GM21723 (cell line): ENCODE measurements around the gene GRM8.
A peak's percentile ranks its signal among the peaks of the same experiment; 100 is the strongest.
"Not testable (repeated sequence)": the region's sequence is repeated elsewhere in the genome, so short reads cannot be mapped to it uniquely, and the experiment has no call there.

Source experiments
- ATAC-seq: cut with Tn5 transposase; IDR thresholded peaks from one replicate; pipeline ENCODE4 v1.9.1; 2021; ENCODE audit warnings: mild to moderate bottlenecking, moderate library complexity; ENCODE audit not compliant: unreplicated experiment

GRM8 gene

GRCh38 chr7:126831241-126831640, 421.5 kb downstream of the GRM8 start:
- not testable (repeated sequence) for ATAC-seq

- ATAC-seq = no peak
Measured at GRCh38 chr7:126820925-126821324, 431.8 kb downstream of the GRM8 start.

GRCh38 chr7:126819197-126819484, 433.6 kb downstream of the GRM8 start:
- ATAC-seq = no peak

GRCh38 chr7:126818393-126819196, 434.1 kb downstream of the GRM8 start:
- no peak for ATAC-seq

DNA sequence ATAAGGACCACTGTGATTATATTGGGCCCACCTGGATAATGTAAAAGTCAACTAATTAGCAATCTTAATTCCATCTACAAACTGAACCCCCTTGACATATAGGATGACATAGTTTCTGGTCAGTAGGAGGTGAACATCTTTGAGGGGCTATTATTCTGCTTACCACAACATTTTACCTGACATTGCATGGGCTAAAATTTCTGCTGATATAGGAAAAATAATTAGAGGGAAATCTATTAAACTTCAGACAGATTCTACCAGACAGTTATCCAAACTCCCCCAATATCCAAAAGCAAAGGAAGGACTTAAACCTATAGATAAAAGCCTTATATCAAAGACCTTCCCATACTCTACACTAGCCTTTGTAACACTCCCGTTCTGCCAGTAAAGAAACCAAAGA, 443.6 kb downstream of the GRM8 start:
- ATAC-seq = no peak

DNA sequence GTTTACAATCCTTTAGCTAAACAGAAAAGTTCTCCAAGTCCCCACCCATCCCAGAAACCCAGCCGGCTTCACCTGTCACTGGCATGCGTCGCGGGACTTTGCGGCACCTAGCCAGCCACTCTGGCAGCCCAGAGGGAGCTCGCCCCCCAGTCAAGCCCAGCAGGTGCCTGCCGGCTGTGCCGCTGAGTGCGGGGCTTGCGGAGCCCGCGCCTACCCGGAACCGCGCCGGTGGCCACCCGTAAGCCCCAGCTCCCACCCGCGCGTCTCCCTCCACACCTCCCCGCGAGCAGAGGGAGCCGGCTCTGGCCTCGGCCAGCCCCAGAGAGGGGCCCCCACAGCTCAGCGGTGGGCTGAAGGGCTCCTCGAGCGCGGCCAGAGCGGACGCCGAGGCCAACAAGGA, 446.1 kb downstream of the GRM8 start:
- no peak for ATAC-seq

GRCh38 chr7:126805351-126805750, 447.4 kb downstream of the GRM8 start:
- no peak for ATAC-seq

- no peak for ATAC-seq
Measured at GRCh38 chr7:126804604-126805003, 448.1 kb downstream of the GRM8 start.

DNA sequence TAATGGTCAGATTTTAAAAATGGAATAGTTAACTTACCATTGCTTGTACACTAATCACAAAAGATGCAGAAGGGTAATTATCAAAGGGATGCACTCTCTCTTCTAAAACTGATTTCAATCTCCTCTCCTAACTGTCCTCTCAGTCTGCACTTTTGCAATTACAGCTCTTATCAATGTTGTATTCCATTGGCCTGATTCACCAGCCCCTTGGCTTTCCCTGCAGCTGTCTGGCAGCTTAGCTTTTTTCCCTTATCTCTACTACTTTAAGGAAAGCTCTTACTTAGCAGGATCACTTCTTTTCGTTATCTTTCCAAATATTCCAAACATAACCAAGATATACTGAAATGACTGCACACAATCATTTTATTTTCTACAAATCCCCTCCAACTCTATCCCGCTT, 448.8 kb downstream of the GRM8 start:
- no peak for ATAC-seq

DNA sequence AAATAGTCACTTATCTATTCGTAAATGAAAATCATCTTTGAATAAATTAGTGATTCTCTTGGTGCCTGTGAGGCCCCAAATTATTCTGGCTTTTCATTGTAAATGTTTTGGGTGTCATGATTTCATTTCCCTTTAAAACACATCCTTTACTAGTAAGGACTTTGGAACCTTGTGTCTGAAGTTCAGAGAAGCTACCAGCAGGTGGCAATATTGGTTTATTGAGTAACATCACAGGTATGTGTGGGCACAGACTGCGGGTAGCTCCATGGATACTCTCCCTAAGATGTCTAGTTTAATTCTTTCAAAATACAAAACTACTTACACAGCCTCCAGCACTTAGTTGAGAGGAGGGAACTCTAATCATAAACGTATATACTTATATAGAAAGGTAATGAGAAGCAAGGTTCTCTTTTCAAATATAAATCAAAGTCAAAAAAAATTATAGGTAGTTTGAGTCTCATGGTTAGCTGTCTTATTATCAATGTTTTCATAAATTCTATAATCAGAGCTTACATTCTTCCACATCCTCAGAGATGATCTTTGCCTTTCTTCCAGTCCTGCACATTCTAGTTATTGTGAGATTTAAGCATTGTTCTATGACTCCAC, 449.6 kb downstream of the GRM8 start:
- peak; percentile 95 for ATAC-seq

DNA sequence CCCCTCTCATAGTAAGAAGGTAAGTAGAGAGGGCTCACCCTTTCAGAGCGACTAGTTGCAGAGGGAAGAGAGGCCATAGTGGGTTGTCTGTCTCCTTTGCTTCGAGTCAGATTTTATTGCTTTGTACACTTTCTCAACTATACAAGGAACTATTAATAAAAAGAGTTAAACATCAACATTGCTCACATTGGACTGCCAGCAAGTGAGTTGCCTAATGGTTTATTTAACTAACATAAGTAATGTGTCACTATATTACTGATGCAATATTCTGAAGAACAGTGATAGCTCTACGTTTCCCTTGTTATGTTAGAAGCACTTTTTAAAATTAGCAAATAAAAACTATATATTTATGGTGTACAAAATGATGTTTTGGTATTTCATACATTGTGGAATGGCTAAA, 451.0 kb downstream of the GRM8 start:
- ATAC-seq = no peak

- no peak for ATAC-seq
Measured at GRCh38 chr7:126799541-126799940, 453.2 kb downstream of the GRM8 start.

GRCh38 chr7:126792521-126792920, 460.2 kb downstream of the GRM8 start:
- ATAC-seq = no peak

- no peak for ATAC-seq
Measured at GRCh38 chr7:126791306-126791705, 461.4 kb downstream of the GRM8 start.

DNA sequence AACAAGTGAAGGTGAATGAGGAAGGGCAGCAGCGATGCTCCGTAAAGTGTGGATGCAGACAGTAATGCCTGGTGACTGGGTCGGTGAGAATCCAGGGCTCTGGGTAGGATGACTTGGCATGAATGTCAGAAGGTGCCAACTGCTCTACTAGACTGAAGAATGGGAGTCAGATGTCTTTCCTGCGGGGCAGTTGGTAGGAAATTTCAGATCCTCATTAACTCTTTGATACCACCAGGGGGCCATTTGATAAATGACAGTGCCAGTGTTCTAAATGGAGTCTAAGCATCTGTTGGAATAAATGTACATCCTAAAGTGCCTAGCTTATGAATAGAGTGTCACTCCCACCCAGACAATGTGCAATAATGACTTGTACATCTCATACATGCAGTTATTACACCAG, 462.0 kb downstream of the GRM8 start:
- ATAC-seq = no peak

- ATAC-seq = no peak
Measured at GRCh38 chr7:126783613-126784012, 469.1 kb downstream of the GRM8 start.

- peak; percentile 81 for ATAC-seq
Measured at GRCh38 chr7:126780993-126781392, 471.7 kb downstream of the GRM8 start.

DNA sequence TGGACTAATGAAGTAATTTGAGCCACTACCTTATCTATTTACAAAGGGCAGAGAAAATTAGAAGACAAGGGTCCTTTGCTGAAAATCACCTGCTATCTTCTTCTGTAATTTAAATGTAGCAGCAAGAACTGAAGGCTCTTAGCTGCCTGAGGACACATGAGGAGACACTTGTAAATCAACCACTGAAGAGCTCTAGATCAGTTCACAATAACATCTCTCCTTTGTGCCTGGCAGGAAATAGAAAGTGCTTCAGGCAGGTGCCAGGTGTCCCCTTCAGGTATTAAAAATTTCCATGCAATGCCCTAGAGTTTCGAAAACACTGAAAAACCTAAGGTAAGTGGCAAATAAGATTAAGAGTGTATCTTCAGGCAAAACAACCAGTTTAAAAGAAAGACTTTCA, 474.6 kb downstream of the GRM8 start:
- no peak for ATAC-seq

DNA sequence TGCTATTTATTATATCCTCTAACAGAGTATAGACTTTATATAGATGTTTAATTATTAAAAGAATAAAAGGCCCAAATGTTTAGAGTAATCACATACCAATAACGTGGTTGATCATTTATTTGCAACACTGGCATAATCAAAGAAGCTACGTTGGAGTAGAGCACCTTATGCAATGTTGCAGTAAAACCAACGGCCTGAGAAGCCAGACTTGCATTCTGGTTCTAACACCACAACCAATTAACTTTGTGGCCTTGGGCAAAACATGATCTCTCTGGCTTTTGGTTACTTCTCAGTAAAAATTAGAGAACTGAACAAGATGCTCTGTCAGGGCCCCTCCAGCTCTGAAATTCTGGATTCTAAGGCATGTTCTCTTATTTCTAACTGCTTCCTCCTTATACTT, 476.2 kb downstream of the GRM8 start:
- no peak for ATAC-seq

GRCh38 chr7:126774077-126774476, 478.7 kb downstream of the GRM8 start:
- ATAC-seq = no peak

GRCh38 chr7:126768836-126769235, 483.9 kb downstream of the GRM8 start:
- ATAC-seq = no peak

- no peak for ATAC-seq
Measured at GRCh38 chr7:126760914-126761577, 491.7 kb downstream of the GRM8 start.
